PC-9 (cell line): Measurements from ENCODE around the gene GUCY1A2. TPM values are rescaled to one million over a fixed set of nuclear protein-coding genes. Genes with fewer than 3 reads are reported as not detected.
"Not testable (repeated sequence)": the region's sequence is repeated elsewhere in the genome, so short reads cannot be mapped to it uniquely, and the experiment has no call there.

Experiments used
- Bru-seq: library from RNA; stranded (reverse); fragments of 400-500 nt; gene quantifications from one replicate; lab custom pipeline; 2021; lab: Mats Ljungman, UMichigan
- BruChase-seq, 2 experiments: library from RNA; stranded (reverse); fragments of 400-500 nt; gene quantifications; one replicate each; lab custom pipeline; 2021; lab: Mats Ljungman, UMichigan
- BruUV-seq: library from RNA; stranded (reverse); fragments of 400-500 nt; replicated peaks from 2 replicates; lab custom pipeline; 2021; lab: Mats Ljungman, UMichigan
- CTCF ChIA-PET: fragments of 300-600 bp; sonication (Branson Sonifier 250); formaldehyde crosslinking; loops from one replicate; lab custom pipeline; 2022; ENCODE audit warnings: antibody characterized with exemption; lab: Charles Lee
- POLR2A ChIA-PET: fragments of 300-600 bp; sonication (Branson Sonifier 250); formaldehyde crosslinking; loops from one replicate; lab custom pipeline; 2022; ENCODE audit warnings: antibody characterized with exemption; ENCODE audit not compliant: unreplicated experiment; lab: Charles Lee
- DNase-seq, 2 experiments: peaks; one replicate each; pipeline versions ENCODE4 v3.0.0 to v3.0.0-alpha.2; 2015 to 2022; ENCODE audit warnings: mixed read lengths in 1 of 2
- H2AFZ ChIP-seq: fragments of 200-600 bp; sonication (generic); 2 replicates; pipeline ENCODE4 v1.8.1; 2017; ENCODE audit warnings: antibody characterized with exemption
- H3F3A ChIP-seq: fragments of 200-600 bp; sonication (generic); 2 replicates; pipeline ENCODE4 v1.8.1; 2017; ENCODE audit warnings: antibody characterized with exemption, mild to moderate bottlenecking, low read depth; ENCODE audit not compliant: insufficient read depth
- H3K27ac ChIP-seq: fragments of 200-600 bp; sonication (generic); 2 replicates; pipeline ENCODE4 v1.6.1; 2016; ENCODE audit warnings: mixed run types
- H3K27me3 ChIP-seq: fragments of 200-600 bp; sonication (generic); 2 replicates; pipeline ENCODE4 v1.6.1; 2016; ENCODE audit warnings: low read depth, mixed run types; ENCODE audit not compliant: insufficient read depth
- H3K36me3 ChIP-seq: fragments of 200-600 bp; sonication (generic); 2 replicates; pipeline ENCODE4 v1.6.1; 2016; ENCODE audit warnings: low read depth, mixed run types
- H3K4me1 ChIP-seq: fragments of 200-600 bp; sonication (generic); replicated peaks from 2 replicates; pipeline ENCODE4 v1.6.1; 2016; ENCODE audit warnings: mixed run types; ENCODE audit not compliant: insufficient read depth
- H3K4me2 ChIP-seq: fragments of 200-600 bp; sonication (generic); 2 replicates; pipeline ENCODE4 v1.6.1; 2017; ENCODE audit warnings: mixed run types
- H3K4me3 ChIP-seq: fragments of 200-600 bp; sonication (generic); 2 replicates; pipeline ENCODE4 v1.6.1; 2016; ENCODE audit warnings: mixed run types
- H3K79me2 ChIP-seq: fragments of 200-600 bp; sonication (generic); 2 replicates; pipeline ENCODE4 v1.6.1; 2017; ENCODE audit warnings: low read depth, mixed run types
- H3K9me2 ChIP-seq: fragments of 200-600 bp; sonication (generic); 2 replicates; pipeline ENCODE4 v1.8.1; 2017; ENCODE audit warnings: mild to moderate bottlenecking; ENCODE audit not compliant: insufficient read depth
- H3K9me3 ChIP-seq: fragments of 200-600 bp; sonication (generic); 2 replicates; pipeline ENCODE4 v1.8.1; 2016; ENCODE audit warnings: low read depth; ENCODE audit not compliant: insufficient read depth
- H4K20me1 ChIP-seq: fragments of 200-600 bp; sonication (generic); 2 replicates; pipeline ENCODE4 v1.8.1; 2017; ENCODE audit not compliant: insufficient read depth
- CTCF ChIP-seq: fragments of 200-600 bp; sonication (generic); conservative IDR thresholded peaks from 2 replicates; pipeline ENCODE4 v1.6.1; 2017; ENCODE audit warnings: mixed run types, antibody characterized with exemption, mild to moderate bottlenecking, moderate library complexity
- EZH2 ChIP-seq: fragments of 200-600 bp; sonication (generic); IDR thresholded peaks from 2 replicates; pipeline ENCODE4 v1.8.0; 2017; ENCODE audit warnings: antibody characterized with exemption, low read depth
- intact Hi-C: fragments of 100-400 bp; cut with micrococcal nuclease; formaldehyde crosslinking; loops from one replicate; pipeline ENCODE4 v1.10.0; 2022; ENCODE audit not compliant: unreplicated experiment
- long read RNA-seq: library from polyadenylated mRNA; stranded (forward); transcript quantifications from one replicate; pipeline ENCODE4 v2.0.0, GENCODE V29; 2022
- total RNA-seq: library from RNA; stranded (reverse); gene quantifications from 2 replicates; pipeline ENCODE4 v1.2.3, GENCODE V29; 2021

GUCY1A2 gene
- total RNA-seq (not detected in 2 replicates), Bru-seq, nascent RNA (percentile 2 among the genes with signal in this experiment), BruChase-seq, experiment 1, labeled RNA remaining after a 2-hour chase (percentile 2 among the genes with signal in this experiment), BruChase-seq, experiment 2, labeled RNA remaining after a 6-hour chase (percentile 2 among the genes with signal in this experiment)
- long read RNA-seq: 0 reads

- Histone ChIP-seq H4K20me1 (no peaks in the 10 kb centered on the region), H3K27ac (no peak within 1 kb of the TSS), H3F3A (no peaks in the 10 kb centered on the region), H2AFZ (peak within 1 kb of the TSS; percentile 40; the same call in 1 of the 2 replicates), H3K27me3 (peaks cover 27% of the 10 kb centered on the region; the same call in 1 of the 2 replicates), H3K79me2 (no peaks in the 10 kb centered on the region), H3K4me1 (0 out of 2 replicates have a peak, but pooled peaks cover 7% of the 10 kb centered on the region), H3K4me3 (peak within 1 kb of the TSS; percentile 43; the same call in 1 of the 2 replicates), H3K36me3 (no peaks in the 10 kb centered on the region), H3K4me2 (peak within 1 kb of the TSS; percentile 60), H3K9me2 (no peaks in the 10 kb centered on the region), H3K9me3 (no peaks in the 10 kb centered on the region)
- ChIA-PET POLR2A (no interaction called here), CTCF (no interaction called here)
- intact Hi-C loops: no loop called here
- DNase-seq: no peak
- TF ChIP-seq CTCF: no peak
- TF ChIP-seq EZH2: no peak
- BruUV-seq: no TSS peak
Observed at GRCh38 chr11:107018219-107018901, at the start of gene GUCY1A2. Gene GUCY1A2, minus strand, starts transcription at chr11:107018476. Its CDS starts 421 bp downstream, at chr11:107018055.

- intact Hi-C loops: no loop called here
- no TSS peak for BruUV-seq
- Histone ChIP-seq H3F3A (no peaks in the 10 kb centered on the region), H3K36me3 (no peaks in the 10 kb centered on the region), H3K9me2 (no peaks in the 10 kb centered on the region), H3K27ac (no peak overlapping the region), H3K4me3 (no peak overlapping the region), H3K9me3 (peaks cover 18% of the 10 kb centered on the region), H3K27me3 (no peaks in the 10 kb centered on the region), H4K20me1 (no peaks in the 10 kb centered on the region), H3K4me1 (no peaks in the 10 kb centered on the region), H2AFZ (no peak overlapping the region), H3K4me2 (no peak overlapping the region), H3K79me2 (no peaks in the 10 kb centered on the region)
- DNase-seq: no peak
- ChIA-PET CTCF (no interaction called here), POLR2A (no interaction called here)
- TF ChIP-seq CTCF: no peak
- no peak for TF ChIP-seq EZH2
Observed at GRCh38 chr11:107054391-107054790, 36.1 kb upstream of the GUCY1A2 start.

GRCh38 chr11:107051332-107051731 is 33.1 kb upstream of the GUCY1A2 start:
- H3K27me3 ChIP-seq, H3F3A ChIP-seq, H4K20me1 ChIP-seq, DNase-seq, H2AFZ ChIP-seq, intact Hi-C loops, H3K9me2 ChIP-seq, BruUV-seq, H3K4me3 ChIP-seq, H3K27ac ChIP-seq, H3K4me2 ChIP-seq, H3K4me1 ChIP-seq, CTCF ChIA-PET, POLR2A ChIA-PET, H3K36me3 ChIP-seq, H3K79me2 ChIP-seq: not testable (repeated sequence)
- peaks cover 14% of the 10 kb centered on the region for H3K9me3 ChIP-seq

- H3K79me2 ChIP-seq, H3K9me2 ChIP-seq, H3K36me3 ChIP-seq, BruUV-seq, intact Hi-C loops, H3K4me3 ChIP-seq, CTCF ChIA-PET, H3K4me1 ChIP-seq, POLR2A ChIA-PET, H3K27ac ChIP-seq, H3K27me3 ChIP-seq, H4K20me1 ChIP-seq, H2AFZ ChIP-seq, H3K4me2 ChIP-seq, H3F3A ChIP-seq, DNase-seq: not testable (repeated sequence)
- peaks cover 14% of the 10 kb centered on the region for H3K9me3 ChIP-seq
Observed at GRCh38 chr11:107050899-107051298, 32.6 kb upstream of the GUCY1A2 start.
